ENCODE results near the gene CENPM.
A peak's percentile ranks its signal among the peaks of the same experiment; 100 is the strongest.

Gene CENPM

GRCh38 chr22:41905411-41906202, 41.3 kb downstream of the CENPM start:
- peak; percentile 15 for DNase-seq (ENCODE audit: extremely low read depth, insufficient read length)
- no peak overlapping the region for H3K4me3 ChIP-seq (replicated peaks; ENCODE audit: low read depth, low read length)
- TF ChIP-seq CTCF (IDR thresholded peaks at IDR 0.05; ENCODE audit: insufficient read depth, low read length, poor library complexity, severe bottlenecking) = no peak
- no peaks in the 10 kb centered on the region for H3K27me3 ChIP-seq (replicated peaks; ENCODE audit: control insufficient read depth, insufficient read depth, low read length)
- peaks cover 46% of the 10 kb centered on the region for H3K36me3 ChIP-seq (ENCODE audit: control insufficient read depth, insufficient read depth, low read length)

GRCh38 chr22:41904450-41905410, 42.2 kb downstream of the CENPM start:
- Histone ChIP-seq H3K27me3 (replicated peaks; ENCODE audit: control insufficient read depth, insufficient read depth, low read length) (no peaks in the 10 kb centered on the region), H3K36me3 (ENCODE audit: control insufficient read depth, insufficient read depth, low read length) (peaks cover 55% of the 10 kb centered on the region), H3K4me3 (replicated peaks; ENCODE audit: low read depth, low read length) (no peak overlapping the region)
- no peak for TF ChIP-seq CTCF (IDR thresholded peaks at IDR 0.05; ENCODE audit: insufficient read depth, low read length, poor library complexity, severe bottlenecking)
- DNase-seq (ENCODE audit: extremely low read depth, insufficient read length) = peak; percentile 17

DNA sequence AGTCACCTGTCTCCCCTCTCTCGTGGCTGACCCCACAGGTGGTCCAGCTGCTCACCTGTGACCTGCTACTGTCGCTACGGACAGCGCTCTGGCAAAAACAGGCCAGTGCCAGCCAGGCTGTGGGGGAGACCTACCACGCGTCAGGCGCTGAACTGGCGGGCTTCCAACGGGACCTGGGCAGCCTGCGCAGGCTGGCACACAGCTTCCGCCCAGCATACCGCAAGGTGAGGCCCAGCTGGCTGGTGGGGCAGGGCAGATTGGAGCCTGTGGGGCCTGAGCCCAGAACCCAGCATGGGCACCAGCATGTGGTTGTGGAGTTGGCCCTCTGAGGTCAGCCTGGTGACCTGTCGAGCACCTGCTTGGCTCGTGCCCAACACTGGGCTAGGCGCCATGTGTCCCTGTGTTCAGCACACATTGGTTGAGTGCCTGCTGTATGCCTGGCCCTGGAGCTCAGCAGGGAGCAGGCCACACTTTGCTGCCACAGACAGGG, 44.0 kb downstream of the CENPM start:
- H3K36me3 ChIP-seq (ENCODE audit: control insufficient read depth, insufficient read depth, low read length) = peaks cover 67% of the 10 kb centered on the region
- H3K27me3 ChIP-seq (replicated peaks; ENCODE audit: control insufficient read depth, insufficient read depth, low read length) = no peaks in the 10 kb centered on the region
- peak; percentile 18 for DNase-seq (ENCODE audit: extremely low read depth, insufficient read length)
- no peak for TF ChIP-seq CTCF (IDR thresholded peaks at IDR 0.05; ENCODE audit: insufficient read depth, low read length, poor library complexity, severe bottlenecking)
- no peak overlapping the region for H3K4me3 ChIP-seq (replicated peaks; ENCODE audit: low read depth, low read length)

GRCh38 chr22:41902016-41902415, 44.9 kb downstream of the CENPM start:
- DNase-seq (ENCODE audit: extremely low read depth, insufficient read length) = no peak
- Histone ChIP-seq H3K27me3 (replicated peaks; ENCODE audit: control insufficient read depth, insufficient read depth, low read length) (no peaks in the 10 kb centered on the region), H3K4me3 (replicated peaks; ENCODE audit: low read depth, low read length) (no peak overlapping the region), H3K36me3 (ENCODE audit: control insufficient read depth, insufficient read depth, low read length) (peaks cover 66% of the 10 kb centered on the region)
- no peak for TF ChIP-seq CTCF (IDR thresholded peaks at IDR 0.05; ENCODE audit: insufficient read depth, low read length, poor library complexity, severe bottlenecking)

- Histone ChIP-seq H3K27me3 (replicated peaks; ENCODE audit: control insufficient read depth, insufficient read depth, low read length) (no peaks in the 10 kb centered on the region), H3K4me3 (replicated peaks; ENCODE audit: low read depth, low read length) (no peak overlapping the region), H3K36me3 (ENCODE audit: control insufficient read depth, insufficient read depth, low read length) (peaks cover 66% of the 10 kb centered on the region)
- no peak for TF ChIP-seq CTCF (IDR thresholded peaks at IDR 0.05; ENCODE audit: insufficient read depth, low read length, poor library complexity, severe bottlenecking)
- no peak for DNase-seq (ENCODE audit: extremely low read depth, insufficient read length)
These were observed 46.2 kb downstream of the CENPM start for GRCh38 chr22:41900652-41901312.

All from GM06990 (cell line).